SJSA1 (cell line): Measurements from ENCODE around the gene DDB1. TPM values are rescaled to one million over a fixed set of nuclear protein-coding genes. Genes with fewer than 3 reads are reported as not detected.
"Not testable (repeated sequence)": the region's sequence is repeated elsewhere in the genome, so short reads cannot be mapped to it uniquely, and the experiment has no call there.

Experiments
- DNase-seq, 2 experiments: peaks; one replicate each; pipeline ENCODE4 v3.0.0-alpha.2; 2015 to 2020; ENCODE audit warnings: low spot score in 2 of 2, low read depth in 1 of 2
- H3K27ac ChIP-seq: fragments of 250-450 bp; sonication (Bioruptor Pico); 2 replicates; pipeline ENCODE4 v1.5.1; 2020; ENCODE audit warnings: mild to moderate bottlenecking, moderate library complexity
- H3K27me3 ChIP-seq: fragments of 250-450 bp; sonication (Bioruptor Pico); replicated peaks from 2 replicates; pipeline ENCODE4 v1.5.1; 2020; ENCODE audit warnings: mild to moderate bottlenecking, moderate library complexity
- H3K36me3 ChIP-seq: fragments of 250-450 bp; sonication (Bioruptor Pico); 2 replicates; pipeline ENCODE4 v1.5.1; 2020; ENCODE audit warnings: mild to moderate bottlenecking
- H3K4me1 ChIP-seq: fragments of 250-450 bp; sonication (Bioruptor Pico); replicated peaks from 2 replicates; pipeline ENCODE4 v1.6.1; 2021; ENCODE audit warnings: mild to moderate bottlenecking
- H3K4me3 ChIP-seq: fragments of 250-450 bp; sonication (Bioruptor Pico); 2 replicates; pipeline ENCODE4 v1.5.1; 2020; ENCODE audit warnings: mild to moderate bottlenecking
- H3K9me3 ChIP-seq: fragments of 250-450 bp; sonication (Bioruptor Pico); replicated peaks from 2 replicates; pipeline ENCODE4 v1.5.1; 2020; ENCODE audit warnings: mild to moderate bottlenecking
- total RNA-seq: library from RNA; depleted of rRNA; stranded (reverse); fragments of >200 nt; shearing (Covaris generic); gene quantifications from 2 replicates; pipeline ENCODE4 v1.2.3, GENCODE V29; 2014

DDB1 gene
- total RNA-seq, 1 experiment from 2014 or later, result 303 TPM

GRCh38 chr11:61272731-61273130, 60.2 kb downstream of the DDB1 start:
- no peaks in the 10 kb centered on the region for H3K9me3 ChIP-seq
- no peaks in the 10 kb centered on the region for H3K36me3 ChIP-seq
- DNase-seq, result no peak
- peaks cover 5% of the 10 kb centered on the region for H3K4me1 ChIP-seq
- no peak overlapping the region for H3K27ac ChIP-seq
- no peak overlapping the region for H3K4me3 ChIP-seq
- H3K27me3 ChIP-seq, result no peaks in the 10 kb centered on the region

- peaks cover 5% of the 10 kb centered on the region for H3K4me1 ChIP-seq
- H3K9me3 ChIP-seq, result no peaks in the 10 kb centered on the region
- no peak overlapping the region for H3K4me3 ChIP-seq
- no peak for DNase-seq
- no peaks in the 10 kb centered on the region for H3K36me3 ChIP-seq
- no peak overlapping the region for H3K27ac ChIP-seq
- no peaks in the 10 kb centered on the region for H3K27me3 ChIP-seq
Measured at GRCh38 chr11:61270354-61271076, 62.4 kb downstream of the DDB1 start.

- Histone ChIP-seq H3K9me3 (no peaks in the 10 kb centered on the region), H3K4me3 (no peak overlapping the region), H3K36me3 (no peaks in the 10 kb centered on the region), H3K27me3 (no peaks in the 10 kb centered on the region), H3K27ac (no peak overlapping the region), H3K4me1 (peaks cover 5% of the 10 kb centered on the region)
- no peak for DNase-seq
Measured at GRCh38 chr11:61268588-61269250, 64.2 kb downstream of the DDB1 start.

- no peak for DNase-seq
- Histone ChIP-seq H3K4me3 (no peak overlapping the region), H3K4me1 (peaks cover 5% of the 10 kb centered on the region), H3K36me3 (no peaks in the 10 kb centered on the region), H3K9me3 (no peaks in the 10 kb centered on the region), H3K27ac (no peak overlapping the region), H3K27me3 (no peaks in the 10 kb centered on the region)
Measured at GRCh38 chr11:61267437-61267841, 65.5 kb downstream of the DDB1 start.

- H3K4me3 ChIP-seq, result no peak overlapping the region
- no peaks in the 10 kb centered on the region for H3K27me3 ChIP-seq
- DNase-seq, result no peak
- H3K27ac ChIP-seq, result no peak overlapping the region
- H3K4me1 ChIP-seq, result peaks cover 5% of the 10 kb centered on the region
- no peaks in the 10 kb centered on the region for H3K36me3 ChIP-seq
- H3K9me3 ChIP-seq, result no peaks in the 10 kb centered on the region
Measured at GRCh38 chr11:61266602-61267001, 66.3 kb downstream of the DDB1 start.

GRCh38 chr11:61265357-61265756, 67.5 kb downstream of the DDB1 start:
- H3K4me1 ChIP-seq, result peaks cover 4% of the 10 kb centered on the region
- no peaks in the 10 kb centered on the region for H3K9me3 ChIP-seq
- H3K27ac ChIP-seq, result no peak overlapping the region
- no peak for DNase-seq
- peaks cover 6% of the 10 kb centered on the region; the same call in 1 of the 2 replicates for H3K27me3 ChIP-seq
- H3K36me3 ChIP-seq, result no peaks in the 10 kb centered on the region
- no peak overlapping the region for H3K4me3 ChIP-seq

- Histone ChIP-seq H3K36me3 (no peaks in the 10 kb centered on the region), H3K27me3 (peaks cover 6% of the 10 kb centered on the region; the same call in 1 of the 2 replicates), H3K27ac (no peak overlapping the region), H3K4me1 (no peaks in the 10 kb centered on the region; the same call in 1 of the 2 replicates), H3K4me3 (no peak overlapping the region), H3K9me3 (no peaks in the 10 kb centered on the region)
- DNase-seq, result no peak
Measured at GRCh38 chr11:61264795-61265194, 68.1 kb downstream of the DDB1 start.

GRCh38 chr11:61264371-61264770, 68.5 kb downstream of the DDB1 start:
- H3K36me3 ChIP-seq, result no peaks in the 10 kb centered on the region
- DNase-seq, result no peak
- no peak overlapping the region for H3K4me3 ChIP-seq
- peaks cover 6% of the 10 kb centered on the region; the same call in 1 of the 2 replicates for H3K27me3 ChIP-seq
- no peaks in the 10 kb centered on the region; the same call in 1 of the 2 replicates for H3K4me1 ChIP-seq
- H3K27ac ChIP-seq, result no peak overlapping the region
- no peaks in the 10 kb centered on the region for H3K9me3 ChIP-seq

GRCh38 chr11:61259363-61259762, 73.5 kb downstream of the DDB1 start:
- H3K27ac ChIP-seq, result no peak overlapping the region
- H3K36me3 ChIP-seq, result no peaks in the 10 kb centered on the region
- H3K27me3 ChIP-seq, result peaks cover 6% of the 10 kb centered on the region
- no peak overlapping the region for H3K4me3 ChIP-seq
- H3K4me1 ChIP-seq, result no peaks in the 10 kb centered on the region
- DNase-seq, result no peak
- no peaks in the 10 kb centered on the region for H3K9me3 ChIP-seq

GRCh38 chr11:61258546-61258945, 74.4 kb downstream of the DDB1 start:
- H3K4me1 ChIP-seq, result no peaks in the 10 kb centered on the region
- no peak overlapping the region for H3K27ac ChIP-seq
- no peak for DNase-seq
- no peaks in the 10 kb centered on the region for H3K36me3 ChIP-seq
- no peaks in the 10 kb centered on the region for H3K9me3 ChIP-seq
- no peak overlapping the region for H3K4me3 ChIP-seq
- peaks cover 6% of the 10 kb centered on the region for H3K27me3 ChIP-seq

GRCh38 chr11:61256710-61257482, 76.0 kb downstream of the DDB1 start:
- no peak for DNase-seq
- Histone ChIP-seq H3K4me1 (no peaks in the 10 kb centered on the region), H3K9me3 (no peaks in the 10 kb centered on the region), H3K27ac (no peak overlapping the region), H3K4me3 (no peak overlapping the region), H3K27me3 (peaks cover 15% of the 10 kb centered on the region), H3K36me3 (no peaks in the 10 kb centered on the region)

GRCh38 chr11:61254403-61255025, 78.4 kb downstream of the DDB1 start:
- H3K4me3 ChIP-seq, result no peak overlapping the region
- H3K36me3 ChIP-seq, result no peaks in the 10 kb centered on the region
- H3K27ac ChIP-seq, result no peak overlapping the region
- peaks cover 12% of the 10 kb centered on the region for H3K27me3 ChIP-seq
- peak; percentile 60 to 81 for DNase-seq
- no peaks in the 10 kb centered on the region for H3K9me3 ChIP-seq
- H3K4me1 ChIP-seq, result no peaks in the 10 kb centered on the region

GRCh38 chr11:61252332-61252731, 80.6 kb downstream of the DDB1 start:
- not testable (repeated sequence) for H3K36me3 ChIP-seq, H3K27ac ChIP-seq, H3K4me3 ChIP-seq, DNase-seq, H3K9me3 ChIP-seq, H3K4me1 ChIP-seq
- peaks cover 12% of the 10 kb centered on the region for H3K27me3 ChIP-seq
